ENCODE results near the gene FKBP1C.
A peak's percentile ranks its signal among the peaks of the same experiment; 100 is the strongest.

FKBP1C gene

DNA sequence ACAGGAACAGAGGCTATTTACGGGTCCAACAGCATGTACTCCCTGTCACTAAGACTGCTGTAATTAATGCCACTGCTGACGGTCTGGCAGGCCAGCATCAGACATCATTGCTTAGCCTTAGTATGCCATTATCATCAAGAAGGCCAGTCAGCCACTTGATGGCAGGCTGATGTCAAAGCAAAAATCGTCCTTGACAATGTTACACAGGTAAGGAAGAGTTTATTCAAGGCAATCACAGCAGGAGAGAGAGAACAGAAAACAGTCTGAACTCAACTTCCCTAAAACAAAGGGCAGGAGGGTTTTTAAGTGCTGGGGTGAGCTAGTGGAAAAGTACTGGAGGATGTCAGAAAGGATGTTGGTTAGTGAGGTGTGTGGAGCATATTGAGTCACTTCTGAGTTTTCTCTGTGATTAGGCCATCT, 25.1 kb downstream of the FKBP1C start:
- TF ChIP-seq, protein P1, sequence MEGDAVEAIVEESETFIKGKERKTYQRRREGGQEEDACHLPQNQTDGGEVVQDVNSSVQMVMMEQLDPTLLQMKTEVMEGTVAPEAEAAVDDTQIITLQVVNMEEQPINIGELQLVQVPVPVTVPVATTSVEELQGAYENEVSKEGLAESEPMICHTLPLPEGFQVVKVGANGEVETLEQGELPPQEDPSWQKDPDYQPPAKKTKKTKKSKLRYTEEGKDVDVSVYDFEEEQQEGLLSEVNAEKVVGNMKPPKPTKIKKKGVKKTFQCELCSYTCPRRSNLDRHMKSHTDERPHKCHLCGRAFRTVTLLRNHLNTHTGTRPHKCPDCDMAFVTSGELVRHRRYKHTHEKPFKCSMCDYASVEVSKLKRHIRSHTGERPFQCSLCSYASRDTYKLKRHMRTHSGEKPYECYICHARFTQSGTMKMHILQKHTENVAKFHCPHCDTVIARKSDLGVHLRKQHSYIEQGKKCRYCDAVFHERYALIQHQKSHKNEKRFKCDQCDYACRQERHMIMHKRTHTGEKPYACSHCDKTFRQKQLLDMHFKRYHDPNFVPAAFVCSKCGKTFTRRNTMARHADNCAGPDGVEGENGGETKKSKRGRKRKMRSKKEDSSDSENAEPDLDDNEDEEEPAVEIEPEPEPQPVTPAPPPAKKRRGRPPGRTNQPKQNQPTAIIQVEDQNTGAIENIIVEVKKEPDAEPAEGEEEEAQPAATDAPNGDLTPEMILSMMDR (conservative IDR thresholded peaks at IDR 0.05; ENCODE audit: low read depth, low read length), result no peak
- no peak overlapping the region for H3K4me2 ChIP-seq

DNA sequence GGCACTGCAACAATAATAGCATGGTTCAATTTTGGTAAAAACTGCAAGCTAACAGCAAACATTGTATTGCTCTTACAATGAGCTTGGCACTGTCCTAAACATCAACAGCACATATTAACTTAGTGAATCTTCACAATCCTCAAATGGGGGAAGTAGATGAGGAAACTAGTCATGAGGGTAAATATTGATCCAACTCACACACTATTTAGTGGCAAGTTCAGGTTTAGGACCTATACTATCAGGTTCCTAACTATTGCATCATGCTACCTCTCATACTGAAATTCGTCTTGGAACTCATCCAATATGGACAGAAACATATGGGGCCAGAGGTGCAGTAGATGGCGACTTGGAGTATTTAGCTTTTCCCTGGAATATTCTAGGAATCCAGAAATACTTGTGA, 34.2 kb downstream of the FKBP1C start:
- H2AFZ ChIP-seq (ENCODE audit: low read depth), result no peak overlapping the region
- H3K79me2 ChIP-seq (ENCODE audit: insufficient read depth, low read depth), result no peaks in the 10 kb centered on the region
- no peak overlapping the region for H3K4me3 ChIP-seq (IDR thresholded peaks at IDR 0.05; ENCODE audit: insufficient read depth, low read depth, low read length)
- no peaks in the 10 kb centered on the region for H4K20me1 ChIP-seq (ENCODE audit: insufficient read depth)
- no peaks in the 10 kb centered on the region for H3K36me3 ChIP-seq (ENCODE audit: insufficient read depth)
- no peak overlapping the region for H3K9ac ChIP-seq
- H3K4me1 ChIP-seq (ENCODE audit: low read depth, poor library complexity, severe bottlenecking), result no peaks in the 10 kb centered on the region
- TF ChIP-seq, protein P1 (conservative IDR thresholded peaks at IDR 0.05; ENCODE audit: low read depth, low read length), result no peak
- H3K4me2 ChIP-seq, result no peak overlapping the region
- H3K27me3 ChIP-seq (ENCODE audit: insufficient read depth, low read depth), result no peaks in the 10 kb centered on the region
- no peak overlapping the region for H3K27ac ChIP-seq

More for the DNA sequence above, 25.1 kb downstream of the FKBP1C start:
- H3K4me3 ChIP-seq (IDR thresholded peaks at IDR 0.05; ENCODE audit: insufficient read depth, low read depth, low read length), result no peak overlapping the region
- no peaks in the 10 kb centered on the region for H3K27me3 ChIP-seq (ENCODE audit: insufficient read depth, low read depth)
- H4K20me1 ChIP-seq (ENCODE audit: insufficient read depth), result no peaks in the 10 kb centered on the region
- no peaks in the 10 kb centered on the region for H3K4me1 ChIP-seq (ENCODE audit: low read depth, poor library complexity, severe bottlenecking)
- no peak overlapping the region for H2AFZ ChIP-seq (ENCODE audit: low read depth)
- no peaks in the 10 kb centered on the region for H3K36me3 ChIP-seq (ENCODE audit: insufficient read depth)
- H3K9ac ChIP-seq, result no peak overlapping the region
- H3K27ac ChIP-seq, result no peak overlapping the region
- no peaks in the 10 kb centered on the region for H3K79me2 ChIP-seq (ENCODE audit: insufficient read depth, low read depth)

- Histone ChIP-seq H3K79me2 (ENCODE audit: insufficient read depth, low read depth) (no peaks in the 10 kb centered on the region), H3K36me3 (ENCODE audit: insufficient read depth) (no peaks in the 10 kb centered on the region), H3K9ac (no peak overlapping the region)
These were observed 34.6 kb downstream of the FKBP1C start for GRCh38 chr6:63245909-63246308.

DNA sequence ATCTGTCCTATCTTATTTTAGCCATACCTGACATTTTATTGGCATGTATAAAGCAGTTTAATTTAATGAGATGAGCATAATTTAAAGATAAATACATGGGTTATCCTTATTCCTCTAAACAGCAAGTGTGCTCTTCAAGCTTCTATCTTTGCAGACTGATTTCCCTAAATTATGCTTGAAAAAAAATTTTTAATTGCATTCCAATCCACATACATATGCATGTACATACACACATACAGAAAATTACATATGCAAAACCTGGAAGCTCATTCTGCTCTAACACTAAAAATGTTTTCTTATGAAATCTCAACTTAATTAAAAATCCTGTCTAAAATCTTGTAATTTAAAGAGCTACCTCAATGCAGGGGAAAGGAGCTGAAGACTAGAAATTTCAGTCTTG, 35.3 kb downstream of the FKBP1C start:
- no peak overlapping the region for H2AFZ ChIP-seq (ENCODE audit: low read depth)
- H3K27me3 ChIP-seq (ENCODE audit: insufficient read depth, low read depth), result no peaks in the 10 kb centered on the region
- TF ChIP-seq, protein P1 (conservative IDR thresholded peaks at IDR 0.05; ENCODE audit: low read depth, low read length), result no peak
- no peak overlapping the region for H3K27ac ChIP-seq
- H3K79me2 ChIP-seq (ENCODE audit: insufficient read depth, low read depth), result no peaks in the 10 kb centered on the region
- no peak overlapping the region for H3K9ac ChIP-seq
- no peaks in the 10 kb centered on the region for H4K20me1 ChIP-seq (ENCODE audit: insufficient read depth)
- H3K36me3 ChIP-seq (ENCODE audit: insufficient read depth), result no peaks in the 10 kb centered on the region
- H3K4me1 ChIP-seq (ENCODE audit: low read depth, poor library complexity, severe bottlenecking), result no peaks in the 10 kb centered on the region
- H3K4me2 ChIP-seq, result no peak overlapping the region
- no peak overlapping the region for H3K4me3 ChIP-seq (IDR thresholded peaks at IDR 0.05; ENCODE audit: insufficient read depth, low read depth, low read length)

More at GRCh38 chr6:63245909-63246308, 34.6 kb downstream of the FKBP1C start:
- Histone ChIP-seq H3K4me3 (IDR thresholded peaks at IDR 0.05; ENCODE audit: insufficient read depth, low read depth, low read length) (no peak overlapping the region), H3K4me1 (ENCODE audit: low read depth, poor library complexity, severe bottlenecking) (no peaks in the 10 kb centered on the region), H3K27me3 (ENCODE audit: insufficient read depth, low read depth) (no peaks in the 10 kb centered on the region), H4K20me1 (ENCODE audit: insufficient read depth) (no peaks in the 10 kb centered on the region), H3K4me2 (no peak overlapping the region), H3K27ac (no peak overlapping the region), H2AFZ (ENCODE audit: low read depth) (no peak overlapping the region)
- TF ChIP-seq, protein P1 (conservative IDR thresholded peaks at IDR 0.05; ENCODE audit: low read depth, low read length), result 0 out of 2 replicates have a peak, but pooled peaks have one; percentile 13

Measured in KMS-11 (cell line).